T-helper 1 cell treated with Interleukin-12 subunit alpha and Interleukin-12 subunit beta and Interleukin-4 antibody, amounts not matched to agents 30 μg/mL and 1 μg/mL, for 36 hours (primary cell): ENCODE results near the gene GSG1L.

ENCODE experiments used
- H3K27ac Mint-ChIP-seq: one replicate; pipeline ENCODE4 v1.8.0; 2021; ENCODE audit warnings: mild to moderate bottlenecking, mixed read lengths
- H3K27me3 Mint-ChIP-seq: one replicate; pipeline ENCODE4 v1.8.0; 2021; ENCODE audit warnings: low read depth, mixed read lengths
- H3K36me3 Mint-ChIP-seq: one replicate; pipeline ENCODE4 v1.8.0; 2021; ENCODE audit warnings: low read depth, mixed read lengths
- H3K4me1 Mint-ChIP-seq: one replicate; pipeline ENCODE4 v1.8.0; 2021; ENCODE audit warnings: low read depth, mixed read lengths
- H3K4me3 Mint-ChIP-seq: one replicate; pipeline ENCODE4 v1.8.0; 2021; ENCODE audit warnings: mild to moderate bottlenecking, moderate library complexity, mixed read lengths
- H3K9me3 Mint-ChIP-seq: one replicate; pipeline ENCODE4 v1.8.0; 2021; ENCODE audit warnings: mixed read lengths

The GSG1L gene

DNA sequence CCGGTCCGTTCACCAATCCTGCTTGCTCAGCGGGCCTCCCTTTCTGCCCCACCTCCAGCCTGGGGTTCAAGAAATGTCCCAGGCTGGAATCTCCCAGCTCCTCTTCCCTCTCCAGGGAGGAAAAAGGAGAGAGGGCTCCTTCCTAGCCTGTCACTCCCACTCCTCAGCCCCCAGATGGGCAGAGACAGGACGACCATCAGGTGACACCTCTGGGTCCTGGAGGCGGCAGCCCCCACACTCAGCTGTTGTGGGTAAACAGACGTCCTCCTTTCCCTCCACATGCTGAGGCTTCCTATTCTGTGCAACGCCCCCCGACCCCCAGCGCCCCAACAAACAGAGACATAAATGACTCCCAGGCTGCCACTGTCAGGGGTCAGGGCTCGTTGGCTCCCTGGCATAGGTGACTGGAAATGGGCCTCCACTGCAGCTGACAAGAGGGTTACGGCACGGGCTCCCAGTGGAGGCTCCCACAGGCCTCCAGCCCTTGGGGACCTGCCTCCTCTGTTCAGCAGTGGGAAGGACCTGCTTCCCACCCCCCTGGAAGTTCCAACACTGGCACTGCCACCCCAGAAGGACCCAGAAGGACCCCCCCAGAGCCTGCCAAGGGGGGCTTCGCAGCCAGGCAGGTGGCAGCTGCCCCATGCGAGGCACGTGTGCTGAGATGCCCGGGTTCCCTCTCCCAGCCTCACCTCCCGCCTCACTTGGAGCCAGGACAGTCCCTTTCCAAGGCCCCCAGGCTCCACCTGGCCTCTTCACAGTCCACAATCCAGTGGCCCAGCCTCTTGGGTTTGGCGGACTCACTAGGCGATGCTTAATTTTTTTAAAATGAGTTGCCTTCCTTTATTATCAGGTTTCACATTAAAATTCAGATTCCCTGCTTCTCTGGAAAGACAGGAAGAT is 281.3 kb downstream of the GSG1L start:
- Mint-ChIP-seq H3K9me3 (no peaks in the 10 kb centered on the region), H3K4me1 (no peaks in the 10 kb centered on the region), H3K36me3 (no peaks in the 10 kb centered on the region), H3K4me3 (no peak overlapping the region), H3K27me3 (no peaks in the 10 kb centered on the region), H3K27ac (no peak overlapping the region)

- H3K4me3 Mint-ChIP-seq, result no peak overlapping the region
- no peak overlapping the region for H3K27ac Mint-ChIP-seq
- H3K4me1 Mint-ChIP-seq, result no peaks in the 10 kb centered on the region
- H3K36me3 Mint-ChIP-seq, result no peaks in the 10 kb centered on the region
- no peaks in the 10 kb centered on the region for H3K27me3 Mint-ChIP-seq
- no peaks in the 10 kb centered on the region for H3K9me3 Mint-ChIP-seq
Observed at GRCh38 chr16:27781195-27781524, 282.4 kb downstream of the GSG1L start.

GRCh38 chr16:27780468-27781194 is 282.9 kb downstream of the GSG1L start:
- Mint-ChIP-seq H3K4me3 (no peak overlapping the region), H3K27ac (no peak overlapping the region), H3K36me3 (no peaks in the 10 kb centered on the region), H3K4me1 (no peaks in the 10 kb centered on the region), H3K9me3 (no peaks in the 10 kb centered on the region), H3K27me3 (no peaks in the 10 kb centered on the region)

- Mint-ChIP-seq H3K4me3 (no peak overlapping the region), H3K4me1 (no peaks in the 10 kb centered on the region), H3K27ac (no peak overlapping the region), H3K36me3 (no peaks in the 10 kb centered on the region), H3K9me3 (no peaks in the 10 kb centered on the region), H3K27me3 (no peaks in the 10 kb centered on the region)
Observed at GRCh38 chr16:27779641-27780164, 283.8 kb downstream of the GSG1L start.

DNA sequence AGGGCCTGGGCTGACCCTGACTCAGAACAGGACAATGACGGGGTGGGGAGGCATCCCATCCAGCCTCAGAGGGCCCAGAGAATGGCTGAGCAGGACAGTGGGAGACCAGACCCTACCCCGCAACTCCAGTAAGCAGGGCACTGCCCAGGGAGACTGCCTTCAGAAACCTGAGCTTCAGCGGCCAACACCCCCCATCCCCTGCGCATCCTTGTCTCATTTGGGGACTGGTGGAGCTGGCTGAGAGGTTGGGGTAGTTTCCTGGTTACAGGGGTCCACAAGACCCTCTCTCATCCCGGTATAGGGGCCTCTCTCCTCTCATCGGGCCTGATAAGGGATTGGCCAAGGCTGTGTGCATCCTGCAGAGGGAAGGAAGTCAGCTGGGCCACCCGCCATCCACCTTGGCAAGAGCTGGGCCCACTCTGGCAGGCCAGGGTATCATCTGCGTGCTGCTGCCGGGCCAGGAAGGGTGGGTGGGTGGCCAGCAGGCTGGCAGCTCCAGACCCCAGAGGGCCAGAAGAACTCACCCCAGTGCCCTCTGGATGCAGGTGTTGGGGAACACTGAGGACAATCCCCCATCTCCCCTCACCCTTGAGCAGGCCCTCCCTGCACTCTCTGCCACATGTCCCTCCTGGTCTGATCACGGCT is 284.5 kb downstream of the GSG1L start:
- no peaks in the 10 kb centered on the region for H3K36me3 Mint-ChIP-seq
- H3K4me1 Mint-ChIP-seq, result no peaks in the 10 kb centered on the region
- H3K4me3 Mint-ChIP-seq, result no peak overlapping the region
- H3K27me3 Mint-ChIP-seq, result no peaks in the 10 kb centered on the region
- H3K27ac Mint-ChIP-seq, result no peak overlapping the region
- H3K9me3 Mint-ChIP-seq, result no peaks in the 10 kb centered on the region

DNA sequence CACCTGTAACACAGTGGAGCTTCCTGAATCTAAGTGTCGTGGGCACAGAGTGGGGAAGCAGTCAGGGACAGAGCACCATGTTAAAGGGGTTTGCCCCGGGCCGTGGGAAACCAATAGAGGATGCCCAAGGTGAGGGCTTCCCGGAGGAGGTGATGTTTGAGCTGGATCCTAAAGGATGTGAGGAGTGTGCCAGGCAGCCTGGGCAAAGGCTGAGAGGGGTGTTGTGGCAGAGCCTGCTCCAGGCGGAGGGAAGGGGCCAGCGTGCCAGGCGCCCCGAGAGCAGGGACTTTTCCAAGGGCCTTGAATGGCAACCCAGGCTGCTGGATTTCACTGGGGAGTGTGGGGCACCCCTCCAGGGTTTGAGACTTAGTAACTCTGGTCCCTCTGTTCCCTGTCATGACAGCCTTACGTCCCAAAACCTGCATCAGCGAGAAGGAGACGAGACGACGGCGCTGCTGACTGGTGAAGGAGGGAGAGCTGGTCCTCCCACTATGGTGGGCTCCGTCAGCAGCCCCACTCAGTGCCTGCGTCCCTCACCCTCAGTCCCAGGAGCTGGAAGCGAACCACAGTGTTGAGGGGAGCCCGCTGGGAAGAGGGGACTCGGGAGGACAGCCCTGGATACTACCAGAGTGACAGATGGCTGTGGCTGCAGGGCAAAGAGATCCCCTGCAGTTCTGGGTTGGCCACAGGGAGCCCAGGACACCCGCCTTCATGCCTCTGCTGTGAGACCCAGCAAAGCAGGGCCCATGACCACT is 285.2 kb downstream of the GSG1L start:
- Mint-ChIP-seq H3K4me3 (no peak overlapping the region), H3K9me3 (no peaks in the 10 kb centered on the region), H3K36me3 (no peaks in the 10 kb centered on the region), H3K27ac (no peak overlapping the region), H3K27me3 (no peaks in the 10 kb centered on the region), H3K4me1 (no peaks in the 10 kb centered on the region)

DNA sequence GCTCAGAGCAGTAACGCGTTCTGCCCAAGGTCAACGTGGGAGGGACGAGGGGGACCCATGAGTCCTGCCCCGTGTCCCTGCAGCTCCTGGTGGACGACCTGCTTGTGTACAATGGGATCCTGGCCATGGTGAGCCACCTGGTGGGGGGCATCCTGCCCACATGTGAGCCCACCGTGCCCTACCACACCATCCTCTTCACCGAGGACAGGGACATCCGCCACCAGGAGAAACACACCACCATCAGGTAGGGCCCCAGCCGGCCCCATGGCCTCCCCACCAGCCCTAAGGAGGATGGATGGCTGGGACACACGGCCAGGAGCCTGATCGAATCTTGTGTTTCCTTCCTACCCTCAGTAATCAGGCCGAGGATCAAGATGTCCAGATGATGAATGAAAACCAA is 286.0 kb downstream of the GSG1L start:
- H3K27me3 Mint-ChIP-seq, result no peaks in the 10 kb centered on the region
- H3K4me1 Mint-ChIP-seq, result no peaks in the 10 kb centered on the region
- no peaks in the 10 kb centered on the region for H3K36me3 Mint-ChIP-seq
- H3K4me3 Mint-ChIP-seq, result no peak overlapping the region
- H3K9me3 Mint-ChIP-seq, result no peaks in the 10 kb centered on the region
- H3K27ac Mint-ChIP-seq, result no peak overlapping the region

DNA sequence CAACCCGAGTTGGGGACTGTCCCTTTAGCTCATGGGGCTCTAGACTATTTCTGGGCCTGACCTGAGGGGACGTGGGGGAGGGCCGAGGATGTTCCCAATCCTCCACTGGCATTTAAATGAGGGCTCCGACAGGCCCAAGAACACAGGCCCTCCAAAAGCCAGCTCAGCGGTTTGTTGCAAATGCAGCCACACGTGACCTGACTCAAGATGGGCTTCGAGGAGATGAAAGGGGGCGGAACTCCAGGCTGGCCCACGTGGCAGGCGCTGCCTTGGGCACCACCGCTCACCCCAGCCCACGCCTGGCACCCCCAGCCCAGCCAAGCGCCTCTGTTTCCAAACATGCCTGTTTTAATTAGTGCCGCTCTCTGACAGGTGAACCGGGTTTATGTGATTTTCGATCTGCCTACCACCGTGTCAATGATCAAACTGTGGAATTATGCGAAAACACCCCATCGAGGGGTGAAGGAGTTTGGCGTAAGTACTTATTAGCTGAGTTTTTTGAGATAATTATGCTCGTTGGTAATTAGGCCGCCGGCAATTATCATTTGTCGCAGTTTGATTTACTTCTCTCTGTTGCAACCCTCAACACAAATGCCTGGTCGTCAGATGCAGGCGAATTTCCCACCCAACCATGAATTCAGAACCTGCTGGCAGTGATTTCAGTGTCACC is 286.8 kb downstream of the GSG1L start:
- no peaks in the 10 kb centered on the region for H3K36me3 Mint-ChIP-seq
- no peak overlapping the region for H3K4me3 Mint-ChIP-seq
- no peaks in the 10 kb centered on the region for H3K9me3 Mint-ChIP-seq
- no peak overlapping the region for H3K27ac Mint-ChIP-seq
- no peaks in the 10 kb centered on the region for H3K4me1 Mint-ChIP-seq
- H3K27me3 Mint-ChIP-seq, result no peaks in the 10 kb centered on the region

- Mint-ChIP-seq H3K36me3 (no peaks in the 10 kb centered on the region), H3K27ac (no peak overlapping the region), H3K4me3 (no peak overlapping the region)
Observed at GRCh38 chr16:27775254-27775653, 288.3 kb downstream of the GSG1L start.

DNA sequence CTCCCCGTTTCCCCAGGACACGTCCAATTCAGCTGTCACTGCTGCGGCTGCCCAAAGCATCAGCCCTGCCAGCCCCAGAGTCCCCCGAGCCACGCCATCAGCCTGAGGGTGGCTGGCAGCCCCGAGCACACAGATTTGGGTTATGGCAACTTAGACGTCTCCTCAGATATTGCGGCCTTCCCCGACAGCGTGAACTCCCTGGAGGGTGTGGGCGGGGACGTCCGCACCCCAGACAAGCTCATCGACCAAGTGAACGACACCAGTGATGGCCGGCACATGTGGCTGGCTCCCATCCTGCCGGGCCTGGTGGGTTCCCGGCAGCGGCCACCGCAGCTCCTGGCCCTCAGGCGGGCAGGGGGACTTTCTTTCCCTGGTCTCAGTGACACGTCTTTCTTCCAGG is 288.7 kb downstream of the GSG1L start:
- Mint-ChIP-seq H3K27me3 (no peaks in the 10 kb centered on the region), H3K4me1 (no peaks in the 10 kb centered on the region), H3K4me3 (no peak overlapping the region), H3K36me3 (no peaks in the 10 kb centered on the region), H3K9me3 (no peaks in the 10 kb centered on the region), H3K27ac (no peak overlapping the region)

More at GRCh38 chr16:27775254-27775653, 288.3 kb downstream of the GSG1L start:
- H3K9me3 Mint-ChIP-seq, result no peaks in the 10 kb centered on the region
- no peaks in the 10 kb centered on the region for H3K4me1 Mint-ChIP-seq
- no peaks in the 10 kb centered on the region for H3K27me3 Mint-ChIP-seq

DNA sequence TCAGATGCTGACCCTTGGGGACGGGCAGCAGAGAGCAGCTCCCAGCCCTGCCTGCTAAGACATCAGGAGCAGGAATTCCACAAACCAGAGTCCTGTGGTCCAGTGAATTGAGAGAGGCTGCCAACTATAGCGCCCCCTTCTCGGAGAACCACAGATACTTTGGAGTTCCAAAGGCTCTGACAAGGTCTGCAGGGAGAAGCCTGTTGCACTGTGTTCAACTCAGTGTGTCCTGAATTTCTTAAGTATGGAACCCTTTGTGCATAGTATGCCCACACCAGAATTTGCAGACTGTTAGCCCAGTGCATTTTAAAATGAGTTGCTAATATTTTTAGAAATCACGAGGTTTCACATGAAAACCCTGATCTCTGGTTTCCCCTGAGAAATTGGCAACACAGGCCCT is 290.2 kb downstream of the GSG1L start:
- Mint-ChIP-seq H3K4me1 (no peaks in the 10 kb centered on the region), H3K9me3 (no peaks in the 10 kb centered on the region), H3K36me3 (no peaks in the 10 kb centered on the region), H3K27ac (no peak overlapping the region), H3K27me3 (no peaks in the 10 kb centered on the region), H3K4me3 (no peak overlapping the region)

DNA sequence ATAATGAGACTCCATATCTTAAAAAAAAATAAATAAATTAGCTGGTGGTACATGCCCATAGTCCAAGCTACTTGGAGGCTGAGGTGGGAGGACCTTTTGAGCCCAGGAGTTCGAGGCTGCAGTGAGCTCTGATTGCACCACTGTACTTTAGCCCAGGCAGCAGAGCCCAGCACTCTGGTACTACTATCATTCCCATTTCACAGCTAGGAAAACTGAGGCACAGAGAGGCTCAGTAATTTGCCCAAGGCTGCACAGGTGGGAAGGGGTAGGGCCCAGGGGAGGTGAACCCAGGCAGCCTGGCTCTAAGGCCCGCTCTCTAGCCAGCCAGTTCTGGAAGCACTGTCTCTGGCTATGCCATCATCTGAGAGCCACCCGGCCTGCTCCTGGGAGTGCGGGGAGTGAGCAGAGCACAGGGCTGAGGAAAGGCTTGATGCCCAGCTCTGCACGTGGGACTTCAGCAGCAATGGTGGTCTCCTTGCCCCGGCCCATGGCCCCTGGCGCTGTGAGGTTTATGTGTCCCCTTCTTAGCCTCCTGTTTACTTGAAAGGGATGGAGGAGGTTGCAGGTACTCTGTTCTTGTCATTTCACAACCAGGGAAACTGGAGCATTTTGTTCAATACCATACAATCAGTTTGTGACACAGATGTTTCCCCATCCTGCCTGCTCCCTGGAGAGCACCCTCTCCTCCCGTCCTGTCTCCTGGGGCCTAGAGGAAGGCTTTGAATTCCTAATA is 291.3 kb downstream of the GSG1L start:
- Mint-ChIP-seq H3K4me1 (no peaks in the 10 kb centered on the region), H3K27me3 (no peaks in the 10 kb centered on the region), H3K9me3 (no peaks in the 10 kb centered on the region), H3K27ac (no peak overlapping the region), H3K4me3 (no peak overlapping the region), H3K36me3 (no peaks in the 10 kb centered on the region)

DNA sequence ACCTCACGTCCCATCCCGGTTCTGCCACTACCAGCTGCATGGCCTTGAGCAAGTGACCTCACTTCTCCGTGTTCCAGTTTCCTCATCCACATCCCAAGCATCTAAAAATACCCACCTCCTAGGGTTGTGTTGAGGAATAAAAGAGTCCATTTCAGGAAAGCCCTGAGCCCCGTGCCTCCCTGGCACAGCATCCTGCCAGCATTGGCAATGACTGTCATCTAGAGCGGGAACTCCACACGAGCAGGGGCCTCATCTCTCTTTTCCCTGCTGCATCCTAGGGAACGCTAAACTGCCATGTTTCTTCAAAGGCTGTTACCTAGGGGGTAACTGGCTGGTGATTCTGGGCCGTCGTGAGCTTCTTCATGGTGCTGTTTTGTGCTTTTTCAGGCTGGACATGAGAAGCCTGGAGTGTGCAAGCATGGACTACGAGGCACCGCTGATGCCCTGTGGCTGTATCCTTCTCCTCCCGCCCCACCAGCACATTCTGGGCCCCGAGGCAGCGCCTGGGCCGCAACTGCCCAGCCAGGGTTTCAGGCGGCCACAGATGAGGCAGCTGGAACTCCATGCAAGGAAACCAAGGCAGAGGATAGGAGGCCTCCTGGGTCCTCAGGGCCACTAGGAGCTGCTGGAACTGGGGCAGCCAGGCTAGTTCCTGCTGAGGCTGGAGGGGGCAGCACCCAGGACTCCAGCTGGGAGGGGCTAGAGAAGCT is 292.2 kb downstream of the GSG1L start:
- Mint-ChIP-seq H3K27me3 (no peaks in the 10 kb centered on the region), H3K4me1 (no peaks in the 10 kb centered on the region), H3K9me3 (no peaks in the 10 kb centered on the region), H3K27ac (no peak overlapping the region), H3K36me3 (no peaks in the 10 kb centered on the region), H3K4me3 (no peak overlapping the region)
